Measurements from ENCODE around the gene PREX1.

DNA sequence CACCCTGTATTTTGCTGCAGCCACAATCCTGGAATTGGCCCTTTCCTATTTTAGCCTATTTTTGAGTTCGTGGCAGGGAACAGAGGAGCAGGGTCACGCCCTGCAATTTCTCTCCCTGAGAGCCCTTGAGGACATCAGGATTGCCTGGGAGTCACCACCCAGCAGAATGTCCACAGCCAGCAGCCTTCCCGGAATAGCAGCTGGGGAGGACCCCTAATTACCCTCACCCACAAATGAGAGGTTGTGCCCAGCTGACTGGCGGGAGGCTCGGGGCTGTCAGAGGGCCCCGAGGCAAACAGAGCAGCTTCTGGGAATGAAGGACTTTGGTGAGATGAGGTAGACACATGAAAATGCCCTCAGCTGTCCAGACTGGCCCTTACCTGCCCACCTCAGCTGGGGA, 165.1 kb downstream of the PREX1 start:
- TF ChIP-seq ZNF331 (CRISPR knock-in tag; IDR thresholded peaks at IDR 0.05; ENCODE audit: low read depth) (no peak), CREB1 (CRISPR knock-in tag; IDR thresholded peaks at IDR 0.05; ENCODE audit: low read depth) (no peak), POLR2AphosphoS5 (IDR thresholded peaks at IDR 0.05; ENCODE audit: low read depth) (no peak), EZH2 (IDR thresholded peaks at IDR 0.05; ENCODE audit: low read depth, unreplicated experiment) (no peak)
- TF ChIP-seq, protein P1, sequence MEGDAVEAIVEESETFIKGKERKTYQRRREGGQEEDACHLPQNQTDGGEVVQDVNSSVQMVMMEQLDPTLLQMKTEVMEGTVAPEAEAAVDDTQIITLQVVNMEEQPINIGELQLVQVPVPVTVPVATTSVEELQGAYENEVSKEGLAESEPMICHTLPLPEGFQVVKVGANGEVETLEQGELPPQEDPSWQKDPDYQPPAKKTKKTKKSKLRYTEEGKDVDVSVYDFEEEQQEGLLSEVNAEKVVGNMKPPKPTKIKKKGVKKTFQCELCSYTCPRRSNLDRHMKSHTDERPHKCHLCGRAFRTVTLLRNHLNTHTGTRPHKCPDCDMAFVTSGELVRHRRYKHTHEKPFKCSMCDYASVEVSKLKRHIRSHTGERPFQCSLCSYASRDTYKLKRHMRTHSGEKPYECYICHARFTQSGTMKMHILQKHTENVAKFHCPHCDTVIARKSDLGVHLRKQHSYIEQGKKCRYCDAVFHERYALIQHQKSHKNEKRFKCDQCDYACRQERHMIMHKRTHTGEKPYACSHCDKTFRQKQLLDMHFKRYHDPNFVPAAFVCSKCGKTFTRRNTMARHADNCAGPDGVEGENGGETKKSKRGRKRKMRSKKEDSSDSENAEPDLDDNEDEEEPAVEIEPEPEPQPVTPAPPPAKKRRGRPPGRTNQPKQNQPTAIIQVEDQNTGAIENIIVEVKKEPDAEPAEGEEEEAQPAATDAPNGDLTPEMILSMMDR (conservative IDR thresholded peaks at IDR 0.05; ENCODE audit: low read depth in 2 of 2) = no peak
- TF ChIP-seq, protein P2, sequence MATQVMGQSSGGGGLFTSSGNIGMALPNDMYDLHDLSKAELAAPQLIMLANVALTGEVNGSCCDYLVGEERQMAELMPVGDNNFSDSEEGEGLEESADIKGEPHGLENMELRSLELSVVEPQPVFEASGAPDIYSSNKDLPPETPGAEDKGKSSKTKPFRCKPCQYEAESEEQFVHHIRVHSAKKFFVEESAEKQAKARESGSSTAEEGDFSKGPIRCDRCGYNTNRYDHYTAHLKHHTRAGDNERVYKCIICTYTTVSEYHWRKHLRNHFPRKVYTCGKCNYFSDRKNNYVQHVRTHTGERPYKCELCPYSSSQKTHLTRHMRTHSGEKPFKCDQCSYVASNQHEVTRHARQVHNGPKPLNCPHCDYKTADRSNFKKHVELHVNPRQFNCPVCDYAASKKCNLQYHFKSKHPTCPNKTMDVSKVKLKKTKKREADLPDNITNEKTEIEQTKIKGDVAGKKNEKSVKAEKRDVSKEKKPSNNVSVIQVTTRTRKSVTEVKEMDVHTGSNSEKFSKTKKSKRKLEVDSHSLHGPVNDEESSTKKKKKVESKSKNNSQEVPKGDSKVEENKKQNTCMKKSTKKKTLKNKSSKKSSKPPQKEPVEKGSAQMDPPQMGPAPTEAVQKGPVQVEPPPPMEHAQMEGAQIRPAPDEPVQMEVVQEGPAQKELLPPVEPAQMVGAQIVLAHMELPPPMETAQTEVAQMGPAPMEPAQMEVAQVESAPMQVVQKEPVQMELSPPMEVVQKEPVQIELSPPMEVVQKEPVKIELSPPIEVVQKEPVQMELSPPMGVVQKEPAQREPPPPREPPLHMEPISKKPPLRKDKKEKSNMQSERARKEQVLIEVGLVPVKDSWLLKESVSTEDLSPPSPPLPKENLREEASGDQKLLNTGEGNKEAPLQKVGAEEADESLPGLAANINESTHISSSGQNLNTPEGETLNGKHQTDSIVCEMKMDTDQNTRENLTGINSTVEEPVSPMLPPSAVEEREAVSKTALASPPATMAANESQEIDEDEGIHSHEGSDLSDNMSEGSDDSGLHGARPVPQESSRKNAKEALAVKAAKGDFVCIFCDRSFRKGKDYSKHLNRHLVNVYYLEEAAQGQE (IDR thresholded peaks at IDR 0.05; ENCODE audit: unreplicated experiment) = no peak
- TF ChIP-seq, protein P3, sequence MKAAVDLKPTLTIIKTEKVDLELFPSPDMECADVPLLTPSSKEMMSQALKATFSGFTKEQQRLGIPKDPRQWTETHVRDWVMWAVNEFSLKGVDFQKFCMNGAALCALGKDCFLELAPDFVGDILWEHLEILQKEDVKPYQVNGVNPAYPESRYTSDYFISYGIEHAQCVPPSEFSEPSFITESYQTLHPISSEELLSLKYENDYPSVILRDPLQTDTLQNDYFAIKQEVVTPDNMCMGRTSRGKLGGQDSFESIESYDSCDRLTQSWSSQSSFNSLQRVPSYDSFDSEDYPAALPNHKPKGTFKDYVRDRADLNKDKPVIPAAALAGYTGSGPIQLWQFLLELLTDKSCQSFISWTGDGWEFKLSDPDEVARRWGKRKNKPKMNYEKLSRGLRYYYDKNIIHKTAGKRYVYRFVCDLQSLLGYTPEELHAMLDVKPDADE (IDR thresholded peaks at IDR 0.05) = no peak
